DOHH2 (cell line): Measurements from ENCODE around the gene MAGI3.

Source experiments
- H3F3A ChIP-seq: fragments of 200-600 bp; sonication (generic), shearing (Covaris generic); 2 replicates; pipeline ENCODE4 v1.6.0; 2016; ENCODE audit warnings: antibody characterized with exemption, mild to moderate bottlenecking; ENCODE audit not compliant: control insufficient read depth, insufficient read depth
- H3K27ac ChIP-seq: fragments of 200-600 bp; sonication (generic); 2 replicates; pipeline ENCODE4 v1.5.1; 2014; ENCODE audit warnings: low read depth, mild to moderate bottlenecking, low read length, moderate library complexity
- H3K27me3 ChIP-seq: fragments of 200-600 bp; sonication (generic); 2 replicates; pipeline ENCODE4 v1.6.1; 2014; ENCODE audit warnings: mild to moderate bottlenecking, low read length, mixed read lengths; ENCODE audit not compliant: control insufficient read depth
- H3K36me3 ChIP-seq: fragments of 200-600 bp; sonication (generic); 2 replicates; pipeline ENCODE4 v1.6.1; 2014; ENCODE audit warnings: mild to moderate bottlenecking, low read length, moderate library complexity, mixed read lengths; ENCODE audit not compliant: control insufficient read depth
- H3K4me1 ChIP-seq: fragments of 200-600 bp; sonication (generic); 2 replicates; pipeline ENCODE4 v1.6.1; 2014; ENCODE audit warnings: mild to moderate bottlenecking, low read length, mixed read lengths; ENCODE audit not compliant: control insufficient read depth
- H3K4me2 ChIP-seq: fragments of 200-600 bp; sonication (generic); 2 replicates; pipeline ENCODE4 v1.6.0; 2014; ENCODE audit warnings: mild to moderate bottlenecking, low read length, moderate library complexity
- H3K4me3 ChIP-seq: fragments of 200-600 bp; sonication (generic); 2 replicates; pipeline ENCODE4 v1.5.1; 2014; ENCODE audit warnings: mild to moderate bottlenecking, low read length, mixed read lengths
- H3K79me2 ChIP-seq: fragments of 200-600 bp; sonication (generic); 2 replicates; pipeline ENCODE4 v1.6.1; 2014; ENCODE audit warnings: mild to moderate bottlenecking, low read length, mixed read lengths; ENCODE audit not compliant: control insufficient read depth
- H3K9me2 ChIP-seq: fragments of 200-600 bp; sonication (generic); replicated peaks from 2 replicates; pipeline ENCODE4 v1.6.1; 2014; ENCODE audit warnings: mild to moderate bottlenecking, low read length, mixed read lengths; ENCODE audit not compliant: control insufficient read depth
- H3K9me3 ChIP-seq: fragments of 200-600 bp; sonication (generic); 2 replicates; pipeline ENCODE4 v1.6.1; 2014; ENCODE audit warnings: antibody characterized with exemption, low read length, mixed read lengths; ENCODE audit not compliant: control insufficient read depth, insufficient read depth
- H4K20me1 ChIP-seq: fragments of 200-600 bp; sonication (generic); 2 replicates; pipeline ENCODE4 v1.6.0; 2014; ENCODE audit warnings: low read depth, mild to moderate bottlenecking, antibody characterized with exemption, low read length, moderate library complexity; ENCODE audit not compliant: control insufficient read depth, insufficient read depth
- EZH2phosphoT487 ChIP-seq: fragments of 200-600 bp; sonication (generic); IDR thresholded peaks from 2 replicates; pipeline ENCODE4 v1.6.1; 2017; ENCODE audit warnings: borderline replicate concordance, mild to moderate bottlenecking, antibody characterized with exemption, low read length, moderate library complexity, mixed read lengths
- TF ChIP-seq, protein P1 (sequence below): fragments of 200-600 bp; sonication (generic); IDR thresholded peaks from one replicate; pipeline ENCODE4 v1.5.1; 2014; ENCODE audit warnings: antibody characterized with exemption, mild to moderate bottlenecking, low read depth, low read length; ENCODE audit not compliant: poor library complexity, severe bottlenecking

MAGI3 gene

GRCh38 chr1:113540335-113540734 lies 150.0 kb downstream of the MAGI3 start:
- no peak overlapping the region for H3K4me2 ChIP-seq
- no peak overlapping the region for H3K4me3 ChIP-seq
- TF ChIP-seq EZH2phosphoT487 = no peak
- TF ChIP-seq, protein P1, sequence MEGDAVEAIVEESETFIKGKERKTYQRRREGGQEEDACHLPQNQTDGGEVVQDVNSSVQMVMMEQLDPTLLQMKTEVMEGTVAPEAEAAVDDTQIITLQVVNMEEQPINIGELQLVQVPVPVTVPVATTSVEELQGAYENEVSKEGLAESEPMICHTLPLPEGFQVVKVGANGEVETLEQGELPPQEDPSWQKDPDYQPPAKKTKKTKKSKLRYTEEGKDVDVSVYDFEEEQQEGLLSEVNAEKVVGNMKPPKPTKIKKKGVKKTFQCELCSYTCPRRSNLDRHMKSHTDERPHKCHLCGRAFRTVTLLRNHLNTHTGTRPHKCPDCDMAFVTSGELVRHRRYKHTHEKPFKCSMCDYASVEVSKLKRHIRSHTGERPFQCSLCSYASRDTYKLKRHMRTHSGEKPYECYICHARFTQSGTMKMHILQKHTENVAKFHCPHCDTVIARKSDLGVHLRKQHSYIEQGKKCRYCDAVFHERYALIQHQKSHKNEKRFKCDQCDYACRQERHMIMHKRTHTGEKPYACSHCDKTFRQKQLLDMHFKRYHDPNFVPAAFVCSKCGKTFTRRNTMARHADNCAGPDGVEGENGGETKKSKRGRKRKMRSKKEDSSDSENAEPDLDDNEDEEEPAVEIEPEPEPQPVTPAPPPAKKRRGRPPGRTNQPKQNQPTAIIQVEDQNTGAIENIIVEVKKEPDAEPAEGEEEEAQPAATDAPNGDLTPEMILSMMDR = no peak
- no peaks in the 10 kb centered on the region for H3K9me2 ChIP-seq
- H3K27ac ChIP-seq = no peak overlapping the region
- H3K9me3 ChIP-seq = no peaks in the 10 kb centered on the region
- H3F3A ChIP-seq = no peaks in the 10 kb centered on the region
- no peaks in the 10 kb centered on the region; the same call in 1 of the 2 replicates for H3K27me3 ChIP-seq
- H4K20me1 ChIP-seq = no peaks in the 10 kb centered on the region
- H3K4me1 ChIP-seq = no peaks in the 10 kb centered on the region
- no peaks in the 10 kb centered on the region for H3K36me3 ChIP-seq
- H3K79me2 ChIP-seq = no peaks in the 10 kb centered on the region

- Histone ChIP-seq H3K9me3 (no peaks in the 10 kb centered on the region), H3K4me1 (no peaks in the 10 kb centered on the region), H3K36me3 (no peaks in the 10 kb centered on the region), H3K9me2 (no peaks in the 10 kb centered on the region), H3K27ac (no peak overlapping the region), H3F3A (no peaks in the 10 kb centered on the region), H3K79me2 (no peaks in the 10 kb centered on the region), H3K4me2 (no peak overlapping the region), H3K27me3 (no peaks in the 10 kb centered on the region; the same call in 1 of the 2 replicates), H4K20me1 (no peaks in the 10 kb centered on the region), H3K4me3 (no peak overlapping the region)
- TF ChIP-seq, protein P1 = no peak
- no peak for TF ChIP-seq EZH2phosphoT487
Observed at GRCh38 chr1:113541106-113541505, 150.8 kb downstream of the MAGI3 start.

DNA sequence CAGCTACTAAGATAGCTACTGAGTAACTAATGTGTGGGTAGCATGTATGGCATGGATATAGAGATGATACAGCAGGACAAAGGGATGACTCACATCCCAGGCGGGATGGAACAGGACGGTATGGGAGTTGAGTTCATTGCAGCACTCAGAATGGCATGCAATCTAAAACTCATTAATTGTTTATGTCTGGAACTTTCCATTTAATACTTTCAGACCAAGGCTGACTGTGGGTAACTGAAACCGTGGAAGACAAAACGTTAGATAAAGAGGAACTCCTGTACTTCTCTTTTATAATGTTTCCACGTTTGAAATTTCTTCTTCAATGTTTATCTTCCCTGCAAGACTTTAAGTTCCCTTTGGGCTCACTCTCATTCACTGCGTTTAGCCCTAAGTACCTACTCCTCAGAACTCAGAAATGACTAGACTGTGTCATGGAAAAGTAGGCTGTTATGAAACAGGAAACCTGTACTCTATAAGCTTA lies 151.9 kb downstream of the MAGI3 start:
- H3K79me2 ChIP-seq = no peaks in the 10 kb centered on the region
- H3K36me3 ChIP-seq = no peaks in the 10 kb centered on the region
- no peak overlapping the region for H3K4me3 ChIP-seq
- no peaks in the 10 kb centered on the region for H4K20me1 ChIP-seq
- H3K4me2 ChIP-seq = no peak overlapping the region
- H3K4me1 ChIP-seq = no peaks in the 10 kb centered on the region
- TF ChIP-seq EZH2phosphoT487 = no peak
- TF ChIP-seq, protein P1 = no peak
- no peaks in the 10 kb centered on the region for H3K9me2 ChIP-seq
- H3K9me3 ChIP-seq = no peaks in the 10 kb centered on the region
- H3K27ac ChIP-seq = no peak overlapping the region
- no peaks in the 10 kb centered on the region; the same call in 1 of the 2 replicates for H3K27me3 ChIP-seq
- no peaks in the 10 kb centered on the region for H3F3A ChIP-seq

DNA sequence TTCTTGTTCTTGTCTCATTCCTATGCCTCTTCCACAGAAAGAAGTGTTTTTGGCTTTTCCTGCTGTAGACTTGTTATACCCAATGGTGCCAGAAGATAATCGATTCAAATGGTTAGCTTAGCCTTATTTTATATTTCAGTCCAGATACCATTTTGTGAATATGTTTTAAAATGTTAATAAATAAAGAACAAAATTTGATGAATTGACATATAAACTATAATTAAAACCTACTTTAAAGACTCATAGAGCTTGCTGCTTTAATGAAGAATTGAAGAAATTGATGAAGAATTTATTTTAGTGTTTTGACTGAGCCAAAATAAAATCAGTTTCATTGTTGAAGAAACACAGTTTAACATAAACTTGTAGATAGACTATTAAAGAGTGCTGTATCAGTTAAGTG lies 152.8 kb downstream of the MAGI3 start:
- Histone ChIP-seq H3F3A (no peaks in the 10 kb centered on the region), H3K4me2 (no peak overlapping the region), H4K20me1 (no peaks in the 10 kb centered on the region), H3K4me3 (no peak overlapping the region), H3K27ac (no peak overlapping the region), H3K79me2 (no peaks in the 10 kb centered on the region), H3K36me3 (no peaks in the 10 kb centered on the region), H3K4me1 (no peaks in the 10 kb centered on the region), H3K9me3 (no peaks in the 10 kb centered on the region), H3K9me2 (no peaks in the 10 kb centered on the region), H3K27me3 (no peaks in the 10 kb centered on the region; the same call in 1 of the 2 replicates)
- TF ChIP-seq EZH2phosphoT487 = no peak
- TF ChIP-seq, protein P1 = no peak
